WTC11 (cell line): ENCODE measurements around the gene LRRC8C. TPM values are rescaled to one million over a fixed set of nuclear protein-coding genes. Genes with fewer than 3 reads are reported as not detected.

Source experiments
- ATAC-seq: fragments of 200-7000 bp; cut with Tn5 transposase; 2 replicates; pipeline ENCODE4 v1.10.0; 2021; ENCODE audit warnings: mild to moderate bottlenecking, moderate library complexity
- CTCF ChIA-PET: fragments of 300-600 bp; sonication (Branson Sonifier 250); formaldehyde crosslinking; loops from one replicate; lab custom pipeline; 2021; ENCODE audit warnings: antibody characterized with exemption; lab: Charles Lee
- POLR2A ChIA-PET: fragments of 350-600 bp; sonication (Branson Sonifier 250); formaldehyde crosslinking; loops from one replicate; lab custom pipeline; 2021; ENCODE audit warnings: antibody characterized with exemption; lab: Charles Lee
- DNase-seq: peaks from one replicate; pipeline ENCODE4 v3.0.0; 2021; ENCODE audit warnings: low spot score
- H3K27ac Mint-ChIP-seq: 2 replicates; pipeline ENCODE4 v1.8.0; 2021; ENCODE audit warnings: mixed read lengths
- H3K27me3 Mint-ChIP-seq: 2 replicates; pipeline ENCODE4 v1.8.0; 2021; ENCODE audit warnings: low read depth, mild to moderate bottlenecking, moderate library complexity, mixed read lengths
- H3K36me3 Mint-ChIP-seq: 2 replicates; pipeline ENCODE4 v1.8.0; 2021; ENCODE audit warnings: mixed read lengths
- H3K4me1 Mint-ChIP-seq: 2 replicates; pipeline ENCODE4 v1.8.0; 2022; ENCODE audit warnings: mixed read lengths
- H3K4me3 Mint-ChIP-seq: 2 replicates; pipeline ENCODE4 v1.8.0; 2021; ENCODE audit warnings: mild to moderate bottlenecking, moderate library complexity, mixed read lengths
- H3K9me3 Mint-ChIP-seq: 2 replicates; pipeline ENCODE4 v1.8.0; 2021; ENCODE audit warnings: mixed read lengths
- ATF1 ChIP-seq: sonication (generic); formaldehyde crosslinking; IDR thresholded peaks from 2 replicates; pipeline ENCODE4 v1.8.1; 2023; ENCODE audit warnings: mild to moderate bottlenecking, moderate library complexity, missing genetic modification reagents
- CREB1 ChIP-seq: sonication (generic); formaldehyde crosslinking; IDR thresholded peaks from 2 replicates; pipeline ENCODE4 v1.8.0; 2023; ENCODE audit warnings: mild to moderate bottlenecking, missing genetic modification reagents
- CTCF ChIP-seq: fragments of 200-600 bp; IDR thresholded peaks from 2 replicates; pipeline ENCODE4 v1.8.0; 2022; ENCODE audit warnings: antibody characterized with exemption
- E2F4 ChIP-seq: sonication (generic); formaldehyde crosslinking; IDR thresholded peaks from 2 replicates; pipeline ENCODE4 v1.8.1; 2022; ENCODE audit warnings: low read depth, mild to moderate bottlenecking, moderate library complexity, missing genetic modification reagents, borderline replicate concordance
- E2F5 ChIP-seq: sonication (generic); formaldehyde crosslinking; IDR thresholded peaks from 2 replicates; pipeline ENCODE4 v1.8.1; 2022; ENCODE audit warnings: mild to moderate bottlenecking, moderate library complexity, missing genetic modification reagents
- EMX1 ChIP-seq: fragments of 250-450 bp; sonication (Bioruptor Pico); IDR thresholded peaks from 2 replicates; pipeline ENCODE4 v1.8.0; 2021; ENCODE audit warnings: mild to moderate bottlenecking
- FOXP1 ChIP-seq: sonication (generic); formaldehyde crosslinking; IDR thresholded peaks from 2 replicates; pipeline ENCODE4 v1.8.0; 2022; ENCODE audit warnings: missing genetic modification reagents, mild to moderate bottlenecking, moderate library complexity, borderline replicate concordance
- HMGXB4 ChIP-seq: sonication (generic); formaldehyde crosslinking; IDR thresholded peaks from 2 replicates; pipeline ENCODE4 v1.8.1; 2023; ENCODE audit warnings: mild to moderate bottlenecking, moderate library complexity, missing genetic modification reagents
- JAZF1 ChIP-seq: fragments of 250-450 bp; sonication (Bioruptor Pico); IDR thresholded peaks from 2 replicates; pipeline ENCODE4 v1.9.0; 2021; ENCODE audit warnings: moderate library complexity, mild to moderate bottlenecking, inconsistent platforms
- MAX ChIP-seq: sonication (generic); formaldehyde crosslinking; IDR thresholded peaks from 2 replicates; pipeline ENCODE4 v1.8.0; 2022; ENCODE audit warnings: mild to moderate bottlenecking, missing genetic modification reagents
- NR1H2 ChIP-seq: sonication (generic); formaldehyde crosslinking; IDR thresholded peaks from 2 replicates; pipeline ENCODE4 v1.9.0; 2021; ENCODE audit warnings: mild to moderate bottlenecking, moderate library complexity, missing genetic modification reagents
- NR3C1 ChIP-seq: sonication (generic); formaldehyde crosslinking; conservative IDR thresholded peaks from 2 replicates; pipeline ENCODE4 v1.8.1; 2023; ENCODE audit warnings: low read depth, mild to moderate bottlenecking, missing genetic modification reagents
- OVOL2 ChIP-seq: fragments of 250-450 bp; sonication (Bioruptor Pico); IDR thresholded peaks from 2 replicates; pipeline ENCODE4 v1.9.0; 2021; ENCODE audit warnings: mild to moderate bottlenecking, borderline replicate concordance
- RELA ChIP-seq: sonication (generic); formaldehyde crosslinking; IDR thresholded peaks from 2 replicates; pipeline ENCODE4 v1.8.1; 2022; ENCODE audit warnings: missing genetic modification reagents, mild to moderate bottlenecking, borderline replicate concordance
- RORB ChIP-seq: fragments of 250-450 bp; sonication (Bioruptor Pico); IDR thresholded peaks from 2 replicates; pipeline ENCODE4 v1.9.0; 2021; ENCODE audit warnings: mild to moderate bottlenecking
- USF1 ChIP-seq: sonication (generic); formaldehyde crosslinking; IDR thresholded peaks from 2 replicates; pipeline ENCODE4 v1.8.0; 2022; ENCODE audit warnings: mild to moderate bottlenecking, missing genetic modification reagents
- ZMAT4 ChIP-seq: fragments of 250-450 bp; sonication (Bioruptor Pico); IDR thresholded peaks from 2 replicates; pipeline ENCODE4 v1.9.0; 2021; ENCODE audit warnings: mild to moderate bottlenecking
- ZNF121 ChIP-seq: sonication (generic); formaldehyde crosslinking; IDR thresholded peaks from 2 replicates; pipeline ENCODE4 v1.8.0; 2023; ENCODE audit warnings: missing genetic modification reagents
- ZNF317 ChIP-seq: sonication (generic); formaldehyde crosslinking; IDR thresholded peaks from 2 replicates; pipeline ENCODE4 v1.8.1; 2023; ENCODE audit warnings: low read depth, mild to moderate bottlenecking, moderate library complexity, missing genetic modification reagents, borderline replicate concordance
- ZNF512 ChIP-seq: sonication (generic); formaldehyde crosslinking; IDR thresholded peaks from 2 replicates; pipeline ENCODE4 v1.8.1; 2022; ENCODE audit warnings: missing genetic modification reagents, borderline replicate concordance
- total RNA-seq: library from RNA; stranded (reverse); gene quantifications from 3 replicates; pipeline ENCODE4 v1.2.3, GENCODE V29; 2021

The LRRC8C gene
- total RNA-seq, 1 experiment from 2014 or later: 1.8 TPM

- POLR2A ChIA-PET: no interaction called here
- ATAC-seq (no peak), DNase-seq (no peak)
- Mint-ChIP-seq H3K36me3 (no peaks in the 10 kb centered on the region), H3K4me3 (no peak overlapping the region), H3K27ac (no peak overlapping the region), H3K4me1 (no peaks in the 10 kb centered on the region)
- CTCF ChIA-PET: interaction anchor here (0.8 to 1.6 kb wide), 2 partner anchors 17 to 87 kb away, joined by 4 to 9 read pairs; no protein-coding TSS in a partner anchor
- TF ChIP-seq USF1 (CRISPR knock-in tag) (no peak), ATF1 (no peak), CTCF (no peak), ZMAT4 (CRISPR knock-in tag) (no peak), RELA (no peak), ZNF512 (CRISPR knock-in tag) (no peak), HMGXB4 (no peak), MAX (CRISPR knock-in tag) (no peak), OVOL2 (no peak)
- TF ChIP-seq, all 79 proteins: peak for 0
- Mint-ChIP-seq H3K27me3 (no peaks in the 10 kb centered on the region), H3K9me3 (no peaks in the 10 kb centered on the region)
These were observed 42.8 kb downstream of the LRRC8C start for GRCh38 chr1:89675677-89676076.

- DNase-seq (no peak), ATAC-seq (no peak)
- ChIA-PET CTCF (interaction anchor here (0.7 kb wide), 1 partner anchor 104 kb away, joined by 5 read pairs; no protein-coding TSS in a partner anchor), POLR2A (no interaction called here)
- Mint-ChIP-seq H3K27ac (no peak overlapping the region), H3K27me3 (no peaks in the 10 kb centered on the region), H3K9me3 (peaks cover 6% of the 10 kb centered on the region), H3K4me3 (no peak overlapping the region), H3K36me3 (peaks cover 3% of the 10 kb centered on the region; the same call in 1 of the 2 replicates), H3K4me1 (no peaks in the 10 kb centered on the region)
- no peak for TF ChIP-seq NR1H2 (CRISPR knock-in tag)
- no peak for TF ChIP-seq EMX1
- no peak for TF ChIP-seq ZNF121 (CRISPR knock-in tag)
- no peak for TF ChIP-seq E2F5 (CRISPR knock-in tag)
- TF ChIP-seq FOXP1 (CRISPR knock-in tag): no peak
- no peak for TF ChIP-seq ZNF317 (CRISPR knock-in tag)
- TF ChIP-seq JAZF1 (CRISPR knock-in tag): no peak
- no peak for TF ChIP-seq NR3C1
- TF ChIP-seq RORB (CRISPR knock-in tag): no peak
- TF ChIP-seq E2F4 (CRISPR knock-in tag): no peak
- no peak for TF ChIP-seq ZNF512 (CRISPR knock-in tag)
- TF ChIP-seq CREB1 (CRISPR knock-in tag): no peak
These were observed 48.3 kb downstream of the LRRC8C start for GRCh38 chr1:89681045-89681729.
